ENCODE results near the gene ADAM12.

ADAM12 gene

GRCh38 chr10:126123466-126123865 lies 264.8 kb downstream of the ADAM12 start:
- H3K4me3 ChIP-seq (ENCODE audit: low read depth, low read length), result no peak overlapping the region
- TF ChIP-seq CTCF (IDR thresholded peaks at IDR 0.05; ENCODE audit: borderline replicate concordance, insufficient read depth, low read depth, low read length), result no peak

- no peak overlapping the region for H3K4me3 ChIP-seq (ENCODE audit: low read depth, low read length)
- no peak for TF ChIP-seq CTCF (IDR thresholded peaks at IDR 0.05; ENCODE audit: borderline replicate concordance, insufficient read depth, low read depth, low read length)
Observed at GRCh38 chr10:126122881-126123280, 265.4 kb downstream of the ADAM12 start.

GRCh38 chr10:126119599-126119998 lies 268.7 kb downstream of the ADAM12 start:
- no peak overlapping the region for H3K4me3 ChIP-seq (ENCODE audit: low read depth, low read length)
- TF ChIP-seq CTCF (IDR thresholded peaks at IDR 0.05; ENCODE audit: borderline replicate concordance, insufficient read depth, low read depth, low read length), result no peak

- no peak for TF ChIP-seq CTCF (IDR thresholded peaks at IDR 0.05; ENCODE audit: borderline replicate concordance, insufficient read depth, low read depth, low read length)
Observed at GRCh38 chr10:126118476-126118875, 269.8 kb downstream of the ADAM12 start.

GRCh38 chr10:126117196-126117595 lies 271.1 kb downstream of the ADAM12 start:
- no peak overlapping the region for H3K4me3 ChIP-seq (ENCODE audit: low read depth, low read length)
- TF ChIP-seq CTCF (IDR thresholded peaks at IDR 0.05; ENCODE audit: borderline replicate concordance, insufficient read depth, low read depth, low read length), result no peak

More at GRCh38 chr10:126118476-126118875, 269.8 kb downstream of the ADAM12 start:
- no peak overlapping the region for H3K4me3 ChIP-seq (ENCODE audit: low read depth, low read length)

GRCh38 chr10:126115886-126116285 lies 272.4 kb downstream of the ADAM12 start:
- TF ChIP-seq CTCF (IDR thresholded peaks at IDR 0.05; ENCODE audit: borderline replicate concordance, insufficient read depth, low read depth, low read length), result no peak
- no peak overlapping the region for H3K4me3 ChIP-seq (ENCODE audit: low read depth, low read length)

GRCh38 chr10:126114884-126115555 lies 273.3 kb downstream of the ADAM12 start:
- H3K4me3 ChIP-seq (ENCODE audit: low read depth, low read length), result no peak overlapping the region
- no peak for TF ChIP-seq CTCF (IDR thresholded peaks at IDR 0.05; ENCODE audit: borderline replicate concordance, insufficient read depth, low read depth, low read length)
